Activated CD4-positive, alpha-beta T cell treated with anti-CD3 and anti-CD28 coated beads for 48 hours (primary cell): ENCODE data around the gene CLCNKA.
"Not testable (repeated sequence)": the region's sequence is repeated elsewhere in the genome, so short reads cannot be mapped to it uniquely, and the experiment has no call there.

Experiments
- DNase-seq: peaks from one replicate; pipeline ENCODE4 v3.0.0-alpha.2; 2020

CLCNKA gene

DNA sequence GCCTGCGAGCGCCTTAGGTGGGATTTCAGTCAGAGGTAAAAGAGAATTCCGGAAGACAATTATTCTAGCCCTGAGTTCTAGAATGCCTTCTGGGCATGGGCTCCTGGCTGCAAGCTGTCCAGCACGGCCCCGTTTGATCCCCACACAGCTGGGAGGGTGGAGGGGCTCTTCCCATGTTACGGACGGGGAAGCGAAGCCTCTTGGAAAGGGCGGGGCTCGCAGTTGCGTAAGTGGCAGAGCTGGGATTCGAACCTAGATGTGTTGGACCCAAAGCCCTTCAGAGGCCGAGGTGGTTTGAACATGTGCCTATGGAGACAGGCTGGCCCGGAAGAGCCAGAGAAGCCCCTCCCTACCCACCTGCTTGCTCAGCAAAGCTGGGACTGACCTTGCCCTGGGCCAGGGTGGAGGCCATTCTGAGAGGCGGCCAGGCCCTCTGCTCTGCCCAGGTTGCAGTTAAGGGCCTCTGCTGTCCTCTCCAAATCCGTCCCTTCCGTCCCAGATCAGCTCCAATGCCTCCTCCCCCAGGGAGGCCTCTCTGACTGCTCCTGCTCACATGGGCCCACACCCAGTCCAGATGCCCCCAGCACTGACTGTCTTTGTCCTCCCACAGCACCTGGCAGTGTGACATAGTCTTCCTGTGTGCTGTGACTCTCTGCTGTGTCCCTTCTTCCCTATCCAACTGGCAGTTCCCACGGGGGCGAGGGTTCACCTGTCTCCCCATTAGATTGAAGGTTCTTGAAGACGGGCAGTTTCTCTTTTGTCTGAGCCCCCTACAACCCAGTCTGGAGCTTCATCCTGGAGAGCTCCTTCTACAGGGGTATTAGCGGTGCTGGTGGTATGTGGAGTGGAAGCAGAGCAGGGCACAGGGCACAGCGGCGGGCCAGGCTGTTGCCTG, 2.8 kb upstream of the CLCNKA start:
- no peak for DNase-seq

GRCh38 chr1:16019644-16020277, 2.1 kb upstream of the CLCNKA start:
- no peak for DNase-seq

DNA sequence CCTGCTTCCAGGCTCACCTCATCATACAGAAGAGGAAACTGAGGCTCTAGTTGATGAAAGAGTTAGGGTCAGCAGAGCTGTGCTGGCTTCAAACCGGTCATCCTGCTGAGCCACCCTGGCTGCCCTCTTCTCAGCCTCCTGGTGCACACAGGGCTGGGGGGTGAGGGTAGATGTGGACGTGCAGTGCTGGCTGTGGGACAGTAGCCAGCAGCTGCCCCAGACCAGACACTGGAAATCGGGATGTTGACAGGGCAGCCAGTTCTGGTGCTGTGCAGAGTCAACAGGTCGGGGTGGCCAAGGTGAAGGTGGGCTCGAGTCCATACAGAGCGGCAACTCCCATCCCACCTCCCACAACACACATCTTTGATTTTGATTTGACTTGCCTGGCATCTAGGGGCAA, 1.5 kb upstream of the CLCNKA start:
- no peak for DNase-seq

GRCh38 chr1:16020878-16021277, 958 bp upstream of the CLCNKA start:
- not testable (repeated sequence) for DNase-seq

DNA sequence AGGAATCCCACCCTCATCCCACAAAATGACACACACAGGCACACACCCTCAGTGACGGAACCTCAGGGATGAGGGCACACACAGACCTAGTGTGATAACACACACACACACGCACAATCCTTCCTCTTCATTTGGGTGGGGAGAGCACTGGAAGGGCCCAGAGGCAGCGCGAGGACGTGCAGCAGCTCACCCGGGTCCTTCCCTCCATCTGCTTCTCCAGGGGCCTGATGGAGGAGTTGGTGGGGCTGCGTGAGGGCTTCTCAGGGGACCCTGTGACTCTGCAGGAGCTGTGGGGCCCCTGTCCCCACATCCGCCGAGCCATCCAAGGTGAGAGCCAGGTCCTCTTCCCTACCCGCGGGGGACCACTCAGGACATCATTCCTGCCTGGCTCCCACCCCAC, 557 bp downstream of the CLCNKA start:
- no peak for DNase-seq

- no peak for DNase-seq
Measured at GRCh38 chr1:16023050-16023653, 1.3 kb downstream of the CLCNKA start.

GRCh38 chr1:16026302-16026701, 4.5 kb downstream of the CLCNKA start:
- DNase-seq: not testable (repeated sequence)

- DNase-seq: peak; percentile 36
Measured at GRCh38 chr1:16026723-16027484, 5.1 kb downstream of the CLCNKA start.

- no peak for DNase-seq
Measured at GRCh38 chr1:16028237-16029002, 6.6 kb downstream of the CLCNKA start.

- DNase-seq: not testable (repeated sequence)
Measured at GRCh38 chr1:16029003-16029268, 7.1 kb downstream of the CLCNKA start.

DNA sequence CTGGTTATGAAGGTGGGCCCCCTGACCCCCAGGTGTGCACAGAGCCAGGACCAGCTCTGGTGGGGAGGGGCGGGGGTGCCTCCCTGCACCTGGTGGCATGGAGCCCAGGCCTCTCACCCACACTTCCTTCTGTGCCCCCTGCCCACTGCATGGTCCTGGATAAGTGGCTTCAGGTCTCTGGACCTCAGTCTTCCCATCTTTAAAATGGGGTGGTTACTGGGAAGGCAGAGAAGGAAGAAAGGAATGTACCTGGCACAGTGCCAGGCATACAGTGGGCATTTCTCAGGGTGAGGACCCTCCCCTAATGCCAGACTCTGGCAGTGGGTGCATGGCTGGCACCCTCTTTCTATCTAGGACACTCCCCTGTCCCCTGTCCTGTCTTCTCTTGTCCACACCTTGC, 7.5 kb downstream of the CLCNKA start:
- DNase-seq: no peak

GRCh38 chr1:16031551-16031950, 9.7 kb downstream of the CLCNKA start:
- no peak for DNase-seq

DNA sequence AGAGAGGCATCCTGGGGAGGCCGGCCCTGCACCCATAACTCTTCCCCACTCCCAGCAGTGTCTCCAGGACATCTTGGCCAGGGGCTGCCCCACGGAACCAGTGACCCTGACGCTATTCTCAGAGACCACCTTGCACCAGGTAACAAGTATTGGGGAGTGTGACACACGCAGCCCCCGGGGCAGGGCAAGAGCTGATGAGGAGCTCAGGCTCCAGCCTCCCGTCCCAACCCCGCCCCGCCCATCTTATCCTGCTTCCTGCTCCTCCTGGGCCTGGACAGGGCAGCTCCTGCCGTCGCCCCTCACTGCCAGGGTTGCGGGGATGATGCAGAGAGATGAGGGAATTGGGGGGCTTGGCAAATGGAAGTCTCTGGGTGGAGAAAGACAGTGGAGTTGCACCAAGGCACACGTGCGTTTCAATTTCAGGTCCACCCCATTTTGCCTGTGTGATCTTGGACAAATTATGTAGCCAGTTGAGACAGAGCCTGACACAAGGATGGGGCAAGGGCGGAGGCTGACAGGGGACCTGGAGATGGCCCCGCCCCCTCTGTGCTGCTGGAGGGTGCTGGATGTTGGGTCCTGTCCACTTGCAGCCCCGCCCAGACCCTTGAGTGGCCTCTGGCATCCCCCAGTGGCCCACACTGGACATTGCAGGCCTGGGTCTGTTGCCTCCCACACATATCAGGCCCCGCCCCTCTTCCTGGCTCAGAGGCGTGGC, 10.7 kb downstream of the CLCNKA start:
- peak; percentile 83 for DNase-seq

- not testable (repeated sequence) for DNase-seq
Measured at GRCh38 chr1:16033103-16033632, 11.3 kb downstream of the CLCNKA start.

GRCh38 chr1:16036461-16036860, 14.6 kb downstream of the CLCNKA start:
- not testable (repeated sequence) for DNase-seq

DNA sequence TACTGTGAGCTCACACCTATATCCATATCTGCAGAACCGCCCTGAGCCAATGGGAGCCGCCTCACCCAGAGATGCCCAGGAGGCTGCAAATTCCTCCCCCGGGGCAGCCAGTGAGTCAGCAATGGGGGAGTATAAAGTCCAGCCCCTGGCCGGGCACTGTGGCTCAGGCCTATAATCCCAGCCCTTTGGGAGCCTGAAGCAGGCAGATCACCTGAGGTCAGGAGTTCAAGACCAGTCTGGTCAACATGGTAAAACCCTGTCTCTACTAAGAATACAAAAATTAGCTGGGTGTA, 16.7 kb downstream of the CLCNKA start:
- DNase-seq: no peak

DNA sequence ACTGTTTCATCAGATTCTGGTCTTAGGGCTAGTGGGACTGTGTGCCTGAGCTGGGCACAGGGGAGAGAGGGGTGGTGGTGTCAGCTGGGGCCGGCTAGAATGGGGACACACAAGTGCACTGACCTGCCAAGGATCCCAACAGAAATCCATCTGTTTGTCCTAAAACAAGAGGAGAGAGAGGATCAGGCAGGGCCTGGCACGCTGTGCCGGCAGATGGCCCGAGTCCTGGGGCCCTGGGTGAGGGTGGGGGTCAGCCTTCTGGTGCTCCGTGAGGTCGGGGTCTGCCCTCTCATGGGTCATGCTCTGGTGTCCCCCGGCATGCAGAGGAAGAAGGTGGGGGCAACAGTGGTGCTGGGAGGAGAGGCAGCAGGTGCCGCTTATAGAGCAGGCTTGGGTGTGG, 18.0 kb downstream of the CLCNKA start:
- DNase-seq: not testable (repeated sequence)

DNA sequence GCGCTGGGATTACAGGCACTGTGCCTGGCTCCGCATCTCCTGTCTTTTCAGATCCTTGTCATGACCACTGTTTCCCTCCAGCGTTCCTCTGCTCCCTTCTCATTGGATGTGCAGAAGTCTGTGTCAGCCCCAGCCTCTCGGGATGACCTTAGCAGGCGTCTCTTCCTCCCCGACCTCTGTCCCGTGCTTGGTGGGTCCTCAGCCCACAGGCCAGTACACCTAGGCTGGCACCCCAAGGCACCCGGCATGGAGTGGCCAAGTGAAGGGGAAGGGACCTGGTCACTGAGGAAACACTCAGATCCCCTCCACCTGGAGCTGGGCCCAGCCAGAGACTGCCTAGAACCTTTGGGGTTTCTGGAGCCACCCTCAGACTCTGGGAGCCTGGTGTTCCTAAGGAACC, 19.4 kb downstream of the CLCNKA start:
- DNase-seq: no peak

DNA sequence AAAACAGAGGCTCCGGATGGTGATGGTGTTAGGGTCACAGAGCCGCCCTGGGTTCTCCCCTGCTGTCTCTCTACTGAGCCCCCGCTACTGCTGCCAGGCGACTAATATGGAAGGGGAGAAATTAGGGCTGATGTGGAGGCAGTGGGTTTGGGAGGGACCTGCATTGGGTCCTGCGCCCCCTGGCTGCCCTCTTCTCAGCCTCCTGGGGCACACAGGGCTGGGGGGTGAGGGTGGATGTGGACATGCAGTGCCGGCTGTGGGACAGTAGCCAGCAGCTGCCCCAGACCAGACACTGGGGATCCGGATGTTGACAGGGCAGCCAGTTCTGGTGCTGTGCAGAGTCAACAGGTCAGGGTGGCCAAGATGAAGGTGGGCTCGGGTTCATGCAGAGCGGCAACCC, 20.3 kb downstream of the CLCNKA start:
- no peak for DNase-seq

DNA sequence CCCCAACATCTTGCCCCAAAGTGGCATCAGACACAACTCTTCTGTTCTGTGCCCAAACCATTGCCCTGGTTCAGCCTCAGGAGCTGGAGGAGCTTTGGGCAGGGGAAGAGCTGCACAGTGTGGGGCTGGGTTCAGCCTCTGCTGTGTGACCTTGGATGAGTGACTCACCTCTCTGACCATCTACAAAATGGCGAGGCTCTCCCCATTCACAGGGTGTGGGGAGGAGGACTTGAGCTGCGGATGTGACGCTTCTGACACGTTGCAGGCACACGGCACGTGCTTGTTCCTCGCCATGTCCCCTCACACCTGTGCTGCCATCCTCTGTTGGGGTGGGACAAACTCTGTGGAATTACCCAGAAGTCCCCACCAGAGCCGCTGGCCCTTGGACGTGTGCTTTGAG, 20.8 kb downstream of the CLCNKA start:
- not testable (repeated sequence) for DNase-seq

- no peak for DNase-seq
Measured at GRCh38 chr1:16043521-16043920, 21.7 kb downstream of the CLCNKA start, which contains the start of gene CLCNKB. Gene CLCNKB (plus strand): TSS chr1:16043782. CDS start chr1:16044493, 711 bp downstream.

- DNase-seq: no peak
Measured at GRCh38 chr1:16043950-16044349, 22.1 kb downstream of the CLCNKA start.
